HG02678 (cell line): Measurements from ENCODE around the gene STK32A.

Experiments
- ATAC-seq: cut with Tn5 transposase; IDR thresholded peaks from one replicate; pipeline ENCODE4 v1.9.1; 2021; ENCODE audit warnings: mild to moderate bottlenecking, moderate library complexity; ENCODE audit not compliant: unreplicated experiment

The STK32A gene

DNA sequence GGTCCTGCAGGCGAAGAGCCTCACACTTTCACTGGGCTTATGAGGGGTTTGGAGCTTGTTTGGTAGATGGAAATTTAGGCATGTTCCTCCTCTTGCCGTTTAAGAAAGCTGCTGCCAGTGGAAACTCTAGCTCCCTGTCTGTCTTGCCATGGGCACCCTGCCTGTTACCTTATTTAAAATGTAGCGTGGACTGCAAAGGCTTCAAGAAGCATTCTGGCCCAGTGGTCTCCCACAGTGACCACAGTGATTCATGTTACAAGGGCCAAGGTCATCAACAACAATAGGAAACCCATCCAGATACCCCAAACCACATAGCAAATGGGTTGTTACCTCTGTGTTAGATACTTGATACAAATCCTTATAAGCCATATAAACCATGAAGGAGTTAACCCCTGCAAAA lies 178.4 kb downstream of the STK32A start:
- ATAC-seq: no peak

DNA sequence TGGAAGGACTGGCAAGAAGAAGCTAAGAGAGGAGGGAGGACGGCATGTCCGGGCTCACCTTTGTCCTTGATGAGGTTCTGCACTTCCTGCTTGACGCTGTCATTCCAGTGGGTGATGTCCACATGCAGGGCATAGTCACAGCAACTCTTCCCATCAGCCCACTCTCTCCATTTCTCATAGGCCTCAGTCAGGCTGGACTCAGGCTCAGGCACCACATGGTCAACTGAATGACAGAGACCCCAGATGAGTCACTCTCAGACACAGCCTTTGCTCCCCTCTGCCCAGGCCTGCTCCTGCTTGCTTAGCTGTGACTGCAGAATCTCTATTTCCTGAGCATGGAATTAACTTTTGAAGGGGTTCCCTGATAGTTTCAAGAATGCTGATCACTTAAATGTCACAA lies 180.8 kb downstream of the STK32A start:
- ATAC-seq: no peak

DNA sequence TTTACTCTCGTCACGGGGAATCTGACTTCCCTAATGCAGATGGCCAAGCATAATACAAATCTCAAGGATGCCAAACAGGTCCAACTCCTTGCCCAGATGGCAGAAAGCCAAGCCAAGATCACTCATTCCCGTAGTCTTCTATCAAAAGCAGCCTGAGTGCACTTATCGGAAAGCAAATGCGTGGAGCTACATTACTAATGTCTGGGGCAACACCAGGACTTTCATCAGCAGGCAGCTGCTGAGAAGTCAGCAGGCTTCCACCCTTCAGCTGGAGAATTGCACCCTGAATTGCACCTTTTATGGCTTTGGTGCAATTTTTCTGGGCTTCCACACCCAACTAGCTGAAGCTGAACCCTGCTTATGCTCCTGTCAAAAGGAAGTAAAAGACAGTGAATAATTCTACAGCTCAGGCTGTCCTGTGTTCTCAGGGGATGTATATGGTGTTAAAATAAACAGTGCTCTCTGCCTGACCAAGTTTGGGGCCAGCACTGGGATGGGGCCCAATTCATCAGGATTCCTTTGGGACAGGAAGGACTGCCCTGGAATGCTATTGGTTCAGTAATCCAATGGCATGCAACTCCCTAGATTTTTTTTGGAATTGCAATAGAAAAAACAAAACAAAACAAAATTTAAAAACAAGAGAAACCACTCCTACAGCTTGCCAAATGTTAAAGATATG lies 182.4 kb downstream of the STK32A start:
- ATAC-seq: no peak

DNA sequence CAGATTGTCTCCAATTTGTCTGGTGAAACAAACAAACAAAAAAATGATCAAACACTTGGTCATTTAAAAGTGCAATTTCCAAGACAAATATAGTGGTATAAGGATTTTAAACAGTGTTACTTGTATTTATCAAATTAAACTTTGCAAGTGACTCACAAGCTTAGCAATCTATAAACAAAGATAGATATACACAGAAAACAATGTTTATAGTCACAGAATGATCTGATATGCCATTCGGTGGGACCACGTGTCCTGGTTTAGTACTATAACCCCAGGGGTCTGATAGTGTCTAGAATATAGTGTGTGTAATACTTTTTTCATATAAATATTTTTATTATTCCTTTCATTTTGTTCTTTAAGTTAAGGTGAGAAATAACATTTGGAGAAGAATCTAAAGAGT lies 183.8 kb downstream of the STK32A start:
- no peak for ATAC-seq

DNA sequence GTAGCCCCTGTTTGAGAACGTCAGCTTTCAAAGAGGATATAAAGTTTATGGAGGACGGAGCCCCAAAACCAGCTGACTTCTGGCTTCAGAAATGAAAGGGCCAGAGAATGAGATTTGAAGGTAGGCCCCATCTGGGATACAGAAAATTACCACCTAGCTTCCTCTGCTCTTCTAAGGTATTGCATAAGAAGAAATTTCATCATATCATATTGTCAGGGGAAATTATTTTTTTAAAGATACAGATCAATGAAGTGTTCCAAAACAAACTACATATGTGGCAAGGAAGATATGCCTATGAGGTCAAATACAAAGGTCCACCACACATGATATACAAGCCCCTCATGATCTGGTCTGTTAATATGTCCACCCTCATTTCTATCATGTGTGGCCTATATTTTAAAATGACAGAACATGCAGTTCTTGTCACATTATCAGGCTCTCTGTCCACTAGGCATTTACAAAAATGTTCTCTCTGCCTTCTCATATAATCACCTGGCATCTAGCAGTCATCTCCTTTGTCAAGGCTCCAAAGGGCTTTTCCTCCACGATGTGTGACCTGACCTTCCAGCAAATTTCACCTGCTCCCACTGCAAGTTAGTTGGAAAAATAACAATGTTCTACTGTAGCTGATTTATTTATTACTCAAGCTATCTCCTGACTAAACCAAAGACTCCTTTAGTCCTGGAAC lies 192.0 kb downstream of the STK32A start:
- no peak for ATAC-seq

DNA sequence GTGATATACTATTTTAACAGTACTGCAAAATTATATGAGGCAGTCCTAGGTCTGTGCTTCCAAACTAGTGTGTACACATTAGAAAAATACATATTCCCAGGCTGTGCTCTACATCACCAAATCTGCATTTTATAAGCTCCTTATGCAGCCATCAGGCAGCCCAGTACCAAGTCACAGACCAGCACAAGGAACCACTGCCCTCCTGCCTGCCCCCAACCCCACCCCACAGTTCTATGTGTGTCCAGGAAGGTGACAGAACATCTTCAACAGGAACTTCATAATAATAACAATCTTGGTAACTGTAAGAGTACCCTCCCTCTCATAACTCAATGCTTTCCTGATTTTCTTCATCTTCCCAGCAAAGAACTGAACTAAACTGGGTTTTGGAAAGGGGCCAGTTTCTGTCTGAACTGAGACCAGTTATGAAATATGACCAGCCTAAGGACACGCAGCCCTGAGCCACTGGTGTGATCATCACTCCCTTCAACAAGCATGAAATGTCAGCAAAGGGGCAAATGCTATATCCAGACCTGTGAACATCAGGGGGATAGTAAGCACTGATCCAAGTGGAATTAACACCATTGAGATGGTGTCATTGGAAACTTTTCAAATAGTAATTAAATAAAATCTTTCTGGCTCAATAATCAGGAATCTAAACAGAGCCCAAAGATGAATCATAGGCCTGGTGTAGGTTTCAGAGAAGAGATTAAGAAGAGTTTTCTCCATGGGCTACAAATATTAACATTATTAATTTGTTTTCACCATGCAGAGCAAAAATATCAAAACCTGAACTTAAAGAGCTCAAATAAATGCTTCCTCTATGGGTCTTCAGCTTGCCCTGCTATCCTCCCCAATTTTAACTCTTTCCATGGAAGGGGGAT lies 192.9 kb downstream of the STK32A start:
- ATAC-seq: no peak

DNA sequence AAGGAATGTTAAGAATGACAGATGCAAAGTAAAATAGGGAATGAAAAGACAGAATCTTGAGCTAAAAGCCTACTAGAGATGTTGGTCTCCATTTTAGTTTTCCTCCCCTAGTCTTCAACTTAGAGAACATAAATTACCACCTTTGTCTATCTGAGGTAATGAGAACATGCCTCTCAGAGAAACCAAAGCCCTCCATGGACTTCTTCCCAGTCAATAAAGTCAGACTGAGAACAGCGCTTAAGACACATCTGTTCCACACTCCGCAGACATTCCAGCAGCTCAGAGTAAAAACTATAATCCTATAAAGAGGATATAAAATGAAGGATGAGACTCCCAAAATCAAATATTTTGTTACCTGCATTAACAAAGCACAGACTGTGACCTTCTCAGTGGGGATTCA lies 195.8 kb downstream of the STK32A start:
- no peak for ATAC-seq

DNA sequence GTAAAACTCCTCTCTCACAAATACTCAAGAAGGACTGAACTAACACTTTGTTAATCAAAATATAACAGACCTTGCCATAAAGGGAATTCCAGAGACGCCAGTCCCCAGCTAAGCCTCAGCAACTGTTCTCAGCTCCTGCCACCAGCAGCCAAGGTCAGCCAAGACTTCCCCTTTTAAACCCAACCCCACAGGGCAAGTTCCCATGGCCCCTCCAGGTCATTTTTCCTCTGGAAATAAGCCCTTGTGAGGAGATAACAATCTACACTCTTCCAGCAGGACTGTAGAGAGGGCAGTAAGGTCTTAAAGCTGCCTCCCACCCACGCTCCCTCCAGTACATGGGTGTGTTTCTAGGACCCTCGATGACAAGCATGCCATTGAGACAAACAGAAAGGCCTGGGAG lies 196.8 kb downstream of the STK32A start:
- no peak for ATAC-seq

DNA sequence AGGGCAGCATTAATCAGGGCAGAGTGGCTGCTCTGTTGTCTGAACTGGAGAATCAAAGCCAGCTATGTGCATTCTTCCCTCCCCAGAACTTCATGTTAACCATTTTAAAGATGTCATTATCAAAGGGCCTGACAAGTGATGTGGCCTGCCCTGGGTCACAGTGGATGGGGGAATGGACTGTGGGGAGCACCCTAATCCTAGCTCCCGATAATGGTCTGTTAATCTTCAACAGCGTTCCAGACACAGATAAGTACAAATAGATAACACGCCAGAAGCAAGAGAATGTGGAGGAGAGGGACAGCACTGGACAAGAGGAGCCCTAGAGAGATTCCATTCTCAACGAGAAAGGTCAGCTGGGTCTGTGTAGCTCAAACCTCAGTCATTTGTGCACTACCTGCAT lies 197.5 kb downstream of the STK32A start:
- ATAC-seq: no peak

DNA sequence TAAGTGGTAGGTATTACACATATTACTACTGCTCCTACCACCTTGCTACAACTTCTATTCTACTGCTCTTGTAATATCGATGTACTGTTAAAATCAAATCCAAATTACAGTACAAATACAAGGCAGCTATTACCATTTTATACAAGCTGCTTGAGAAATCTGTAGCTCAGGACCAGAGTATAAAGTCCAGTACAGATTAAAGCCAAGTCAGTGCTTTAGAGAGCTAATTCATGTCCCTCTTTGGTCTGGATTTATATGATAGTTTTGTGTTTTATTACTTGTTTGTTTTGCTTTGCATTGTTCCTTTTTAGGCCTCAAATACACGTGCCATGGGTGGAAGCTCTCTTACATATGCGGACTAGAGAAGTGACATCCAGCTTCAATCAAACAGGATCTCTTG lies 199.2 kb downstream of the STK32A start:
- no peak for ATAC-seq

DNA sequence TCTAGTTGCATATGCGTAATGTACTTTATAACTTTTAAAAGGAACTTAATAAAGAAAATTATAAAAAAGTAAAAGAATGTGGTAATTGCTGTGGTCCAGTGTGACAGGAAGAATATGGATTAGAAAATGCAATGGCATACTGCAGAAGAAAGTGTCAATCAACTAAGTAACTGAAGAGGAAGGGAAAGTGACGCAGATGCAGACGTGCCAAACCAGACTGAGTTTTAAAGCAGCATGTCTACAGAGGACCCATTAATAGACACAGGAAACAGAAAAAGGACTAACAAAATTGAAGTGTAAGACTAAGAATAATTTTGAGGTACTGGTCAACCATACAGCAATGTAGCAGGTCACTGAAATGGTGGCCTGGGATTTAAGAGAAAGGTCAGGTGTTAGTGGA lies 201.8 kb downstream of the STK32A start:
- no peak for ATAC-seq

DNA sequence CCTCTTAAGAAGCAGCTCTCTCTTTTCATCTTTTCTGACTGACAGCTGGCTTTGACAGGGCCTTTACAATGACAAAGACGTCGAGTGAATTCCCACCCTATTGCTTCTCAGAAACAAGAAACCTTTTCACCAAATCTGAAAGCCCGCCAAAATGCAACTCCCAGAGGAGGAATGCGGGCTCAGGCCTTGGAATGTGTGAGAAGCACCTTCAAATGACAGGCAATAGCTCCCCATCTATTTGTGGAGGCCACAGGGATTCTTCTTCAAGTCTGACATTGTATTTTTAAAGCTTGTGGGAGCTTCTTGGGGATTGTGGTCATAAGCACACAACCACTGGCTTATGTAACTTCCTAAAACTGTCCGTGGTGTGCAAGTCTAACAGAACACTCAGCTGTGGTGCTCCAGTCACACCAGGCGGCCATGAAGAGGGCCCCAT lies 202.4 kb downstream of the STK32A start:
- no peak for ATAC-seq
